Memory B cell (primary cell): Measurements from ENCODE around the gene FJX1.

Experiments
- ATAC-seq: fragments of 150-1000 bp; cut with Tn5 transposase; 2 replicates; pipeline ENCODE4 v1.10.0; 2021; ENCODE audit warnings: low read depth, mild to moderate bottlenecking, moderate library complexity
- DNase-seq, 2 donors: peaks; one replicate each; pipeline ENCODE4 v3.0.0; 2022; ENCODE audit warnings: low spot score in 2 of 2
- H3K27ac Mint-ChIP-seq: one replicate; pipeline ENCODE4 v1.8.0; 2022; ENCODE audit warnings: mild to moderate bottlenecking, moderate library complexity, mixed read lengths
- H3K27me3 Mint-ChIP-seq: one replicate; pipeline ENCODE4 v1.8.0; 2022; ENCODE audit warnings: mixed read lengths
- H3K36me3 Mint-ChIP-seq: one replicate; pipeline ENCODE4 v1.8.0; 2022; ENCODE audit warnings: mild to moderate bottlenecking, mixed read lengths
- H3K4me1 Mint-ChIP-seq: one replicate; pipeline ENCODE4 v1.8.0; 2022; ENCODE audit warnings: mixed read lengths
- H3K4me3 Mint-ChIP-seq: one replicate; pipeline ENCODE4 v1.8.0; 2022; ENCODE audit warnings: mild to moderate bottlenecking, moderate library complexity, mixed read lengths
- H3K9me3 Mint-ChIP-seq: one replicate; pipeline ENCODE4 v1.8.0; 2022; ENCODE audit warnings: mixed read lengths

FJX1 gene

GRCh38 chr11:35617687-35618496, at the start of gene FJX1:
Gene FJX1 (plus strand): TSS chr11:35618460. CDS start chr11:35618637, 177 bp downstream.
- Mint-ChIP-seq H3K27me3 (peaks cover 11% of the 10 kb centered on the region), H3K9me3 (no peaks in the 10 kb centered on the region), H3K27ac (no peak within 1 kb of the TSS), H3K36me3 (no peaks in the 10 kb centered on the region), H3K4me1 (peaks cover 3% of the 10 kb centered on the region), H3K4me3 (peak within 1 kb of the TSS; percentile 83)
- DNase-seq (peak in 1 of 2 donors; percentile 14), ATAC-seq (peak; percentile 21)

- peaks cover 10% of the 10 kb centered on the region for H3K9me3 Mint-ChIP-seq
- peaks cover 3% of the 10 kb centered on the region for H3K36me3 Mint-ChIP-seq
- ATAC-seq = no peak
Measured at GRCh38 chr11:35571696-35572095, 46.6 kb upstream of the FJX1 start.

GRCh38 chr11:35579557-35580396, 38.5 kb upstream of the FJX1 start:
- H3K4me3 Mint-ChIP-seq = no peak overlapping the region
- no peak for ATAC-seq
- H3K27me3 Mint-ChIP-seq = peaks cover 15% of the 10 kb centered on the region
- H3K4me1 Mint-ChIP-seq = no peaks in the 10 kb centered on the region
- DNase-seq = no peak
- H3K36me3 Mint-ChIP-seq = no peaks in the 10 kb centered on the region
- no peaks in the 10 kb centered on the region for H3K9me3 Mint-ChIP-seq
- no peak overlapping the region for H3K27ac Mint-ChIP-seq

More at GRCh38 chr11:35571696-35572095, 46.6 kb upstream of the FJX1 start:
- no peak for DNase-seq
- H3K27ac Mint-ChIP-seq = no peak overlapping the region
- no peaks in the 10 kb centered on the region for H3K4me1 Mint-ChIP-seq
- H3K27me3 Mint-ChIP-seq = peaks cover 4% of the 10 kb centered on the region
- no peak overlapping the region for H3K4me3 Mint-ChIP-seq

DNA sequence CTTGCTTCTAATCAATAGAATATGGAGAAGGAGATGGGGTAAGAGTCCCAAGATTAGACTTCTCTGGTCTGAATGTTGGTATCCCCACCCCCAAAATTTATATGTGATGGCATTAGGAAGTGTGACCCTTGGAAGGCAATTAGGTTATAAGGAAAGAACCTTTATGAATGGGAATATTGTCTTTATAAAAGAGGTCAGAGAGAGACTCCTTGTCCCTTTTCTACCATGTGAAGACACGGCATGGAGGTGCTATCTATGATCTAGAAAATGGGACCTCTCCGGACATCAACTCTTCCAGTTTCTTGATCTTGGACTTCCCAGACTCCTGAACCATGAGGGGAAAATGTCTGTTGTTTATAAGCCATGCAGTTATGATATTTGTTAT, 37.9 kb upstream of the FJX1 start:
- Mint-ChIP-seq H3K4me1 (no peaks in the 10 kb centered on the region), H3K36me3 (no peaks in the 10 kb centered on the region), H3K9me3 (no peaks in the 10 kb centered on the region), H3K4me3 (no peak overlapping the region), H3K27me3 (peaks cover 15% of the 10 kb centered on the region), H3K27ac (no peak overlapping the region)
- ATAC-seq (no peak), DNase-seq (no peak)

DNA sequence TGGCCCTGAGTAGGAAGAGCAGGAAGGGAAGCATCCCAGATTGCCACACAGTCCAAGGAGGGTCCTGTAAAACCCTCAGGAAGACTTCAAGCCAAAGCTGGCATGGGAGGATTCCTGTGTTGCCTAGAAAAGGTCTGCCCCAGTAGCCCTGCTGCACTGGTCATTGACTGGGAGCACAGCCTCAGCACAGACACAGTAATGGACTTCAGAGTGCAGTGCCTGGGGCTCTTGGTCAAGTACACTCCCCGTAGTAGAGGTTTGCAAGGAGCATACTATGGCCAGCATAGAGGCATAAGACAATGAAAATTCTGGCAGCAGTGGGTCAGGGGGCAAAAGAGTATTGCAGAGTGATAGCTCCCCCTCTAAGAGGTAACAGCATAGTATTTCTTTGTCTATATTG, 36.2 kb upstream of the FJX1 start:
- Mint-ChIP-seq H3K27ac (no peak overlapping the region), H3K4me1 (no peaks in the 10 kb centered on the region), H3K9me3 (no peaks in the 10 kb centered on the region), H3K36me3 (no peaks in the 10 kb centered on the region), H3K4me3 (no peak overlapping the region), H3K27me3 (peaks cover 15% of the 10 kb centered on the region)
- no peak for DNase-seq
- ATAC-seq = no peak

- no peak for DNase-seq
- Mint-ChIP-seq H3K36me3 (no peaks in the 10 kb centered on the region), H3K9me3 (no peaks in the 10 kb centered on the region), H3K27ac (no peak overlapping the region), H3K4me1 (no peaks in the 10 kb centered on the region), H3K27me3 (peaks cover 15% of the 10 kb centered on the region), H3K4me3 (no peak overlapping the region)
- no peak for ATAC-seq
Measured at GRCh38 chr11:35583126-35583525, 35.1 kb upstream of the FJX1 start.

DNA sequence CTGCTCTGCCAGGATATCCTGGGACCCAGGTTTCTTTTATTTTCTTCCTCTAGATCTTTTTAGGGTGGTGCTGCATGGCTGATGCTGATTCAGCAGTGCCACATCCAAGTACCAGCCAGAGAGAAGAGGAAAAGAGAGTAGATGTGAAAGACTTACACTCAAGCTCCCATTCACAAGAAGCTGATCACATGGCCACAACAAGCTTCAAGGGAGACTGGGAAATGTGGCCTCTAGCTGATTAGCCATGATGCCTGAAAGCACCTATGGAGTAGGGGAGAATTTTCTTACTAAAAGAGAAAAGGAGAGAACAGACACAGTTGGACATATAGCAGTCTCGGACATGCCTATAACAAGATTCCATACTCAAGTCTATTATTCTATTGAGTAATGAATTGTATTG, 34.4 kb upstream of the FJX1 start:
- no peaks in the 10 kb centered on the region for H3K9me3 Mint-ChIP-seq
- H3K27ac Mint-ChIP-seq = no peak overlapping the region
- ATAC-seq (no peak), DNase-seq (no peak)
- H3K36me3 Mint-ChIP-seq = no peaks in the 10 kb centered on the region
- no peak overlapping the region for H3K4me3 Mint-ChIP-seq
- peaks cover 15% of the 10 kb centered on the region for H3K27me3 Mint-ChIP-seq
- H3K4me1 Mint-ChIP-seq = no peaks in the 10 kb centered on the region

GRCh38 chr11:35584321-35584720, 33.9 kb upstream of the FJX1 start:
- Mint-ChIP-seq H3K9me3 (no peaks in the 10 kb centered on the region), H3K36me3 (no peaks in the 10 kb centered on the region), H3K4me1 (no peaks in the 10 kb centered on the region), H3K4me3 (no peak overlapping the region), H3K27me3 (peaks cover 17% of the 10 kb centered on the region), H3K27ac (no peak overlapping the region)
- ATAC-seq = no peak
- DNase-seq = no peak

DNA sequence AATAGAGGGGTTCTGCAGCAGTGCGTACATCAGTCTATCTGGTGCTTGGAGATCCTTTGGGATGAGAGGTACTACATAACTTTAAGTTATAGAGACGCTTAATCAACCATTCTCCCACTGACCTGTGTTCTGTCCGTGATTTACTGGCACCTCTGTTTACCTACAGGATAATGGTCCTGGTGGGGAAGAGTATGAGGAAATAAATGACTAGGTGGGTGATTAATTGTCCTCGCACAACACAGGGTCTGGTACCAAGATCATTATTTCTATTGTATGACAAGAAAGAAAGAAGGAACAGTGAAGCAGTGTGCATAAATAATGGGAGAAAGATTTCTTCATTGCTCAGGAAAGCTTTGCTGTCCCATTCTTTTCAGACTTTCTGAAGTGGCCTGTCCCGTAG, 32.8 kb upstream of the FJX1 start:
- H3K4me1 Mint-ChIP-seq = no peaks in the 10 kb centered on the region
- no peak overlapping the region for H3K27ac Mint-ChIP-seq
- DNase-seq = no peak
- H3K4me3 Mint-ChIP-seq = no peak overlapping the region
- peaks cover 17% of the 10 kb centered on the region for H3K27me3 Mint-ChIP-seq
- no peaks in the 10 kb centered on the region for H3K9me3 Mint-ChIP-seq
- no peak for ATAC-seq
- H3K36me3 Mint-ChIP-seq = no peaks in the 10 kb centered on the region

DNA sequence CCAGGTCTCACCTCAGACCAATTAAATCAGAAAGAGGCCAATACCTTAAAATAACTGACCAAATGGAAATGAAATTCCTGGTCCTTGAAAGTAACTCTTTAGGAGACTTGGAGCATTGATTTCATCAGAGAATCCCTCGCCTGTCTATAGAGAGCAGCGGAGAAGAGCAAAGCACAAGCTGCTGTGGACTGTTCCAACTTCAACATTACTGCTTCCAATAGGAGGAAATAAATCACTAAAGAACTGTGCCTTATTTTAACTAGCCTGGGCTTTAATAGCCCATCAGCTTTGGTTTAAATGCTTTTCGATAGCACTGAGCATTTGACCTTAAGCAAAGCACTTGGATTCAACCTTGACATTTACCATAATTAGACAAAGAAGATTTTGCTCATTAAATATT, 32.0 kb upstream of the FJX1 start:
- ATAC-seq = no peak
- no peak for DNase-seq
- no peaks in the 10 kb centered on the region for H3K9me3 Mint-ChIP-seq
- no peak overlapping the region for H3K27ac Mint-ChIP-seq
- no peaks in the 10 kb centered on the region for H3K4me1 Mint-ChIP-seq
- H3K4me3 Mint-ChIP-seq = no peak overlapping the region
- peaks cover 18% of the 10 kb centered on the region for H3K27me3 Mint-ChIP-seq
- H3K36me3 Mint-ChIP-seq = no peaks in the 10 kb centered on the region

DNA sequence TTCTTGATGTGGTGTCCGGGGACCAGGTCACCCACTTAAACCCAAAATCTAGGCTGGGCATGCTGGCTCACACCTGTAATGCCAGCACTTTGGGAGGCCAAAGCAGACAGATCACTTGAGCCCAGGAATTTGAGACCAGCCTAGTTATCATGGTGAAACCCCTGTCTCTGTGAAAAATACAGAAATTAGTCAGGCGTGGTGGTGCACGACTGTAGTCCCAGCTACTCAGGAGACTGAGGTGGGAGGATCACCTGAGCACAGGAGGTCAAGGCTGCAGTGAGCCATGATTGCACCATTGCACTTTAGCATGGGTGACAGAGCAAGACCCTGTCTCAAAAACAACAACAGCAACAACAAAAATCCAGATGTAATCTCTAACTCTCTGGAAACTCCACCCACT, 30.3 kb upstream of the FJX1 start:
- no peaks in the 10 kb centered on the region for H3K4me1 Mint-ChIP-seq
- H3K27ac Mint-ChIP-seq = no peak overlapping the region
- H3K4me3 Mint-ChIP-seq = no peak overlapping the region
- H3K36me3 Mint-ChIP-seq = no peaks in the 10 kb centered on the region
- peaks cover 13% of the 10 kb centered on the region for H3K27me3 Mint-ChIP-seq
- no peaks in the 10 kb centered on the region for H3K9me3 Mint-ChIP-seq
- ATAC-seq (no peak), DNase-seq (no peak)

DNA sequence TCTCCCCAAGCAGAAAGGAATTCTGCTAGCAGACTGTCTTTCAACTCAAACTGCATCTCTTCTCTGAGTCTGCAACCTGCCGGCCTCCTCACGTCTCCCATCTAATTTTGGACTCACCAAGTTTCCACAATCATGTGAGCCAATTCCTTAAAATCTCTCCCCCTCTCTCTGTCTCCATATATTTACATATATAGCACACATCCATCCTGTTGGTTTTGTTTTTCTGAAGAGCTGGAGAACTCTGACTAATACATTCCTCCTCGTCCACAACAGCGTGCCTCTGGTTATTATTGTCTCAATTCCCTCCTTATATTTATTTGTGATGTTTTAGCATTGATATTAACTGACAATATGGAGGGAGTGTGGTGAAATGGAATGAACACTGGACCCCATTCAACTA, 29.6 kb upstream of the FJX1 start:
- Mint-ChIP-seq H3K36me3 (no peaks in the 10 kb centered on the region), H3K4me1 (no peaks in the 10 kb centered on the region), H3K4me3 (no peak overlapping the region), H3K27me3 (peaks cover 12% of the 10 kb centered on the region), H3K27ac (no peak overlapping the region), H3K9me3 (no peaks in the 10 kb centered on the region)
- DNase-seq (no peak), ATAC-seq (no peak)

DNA sequence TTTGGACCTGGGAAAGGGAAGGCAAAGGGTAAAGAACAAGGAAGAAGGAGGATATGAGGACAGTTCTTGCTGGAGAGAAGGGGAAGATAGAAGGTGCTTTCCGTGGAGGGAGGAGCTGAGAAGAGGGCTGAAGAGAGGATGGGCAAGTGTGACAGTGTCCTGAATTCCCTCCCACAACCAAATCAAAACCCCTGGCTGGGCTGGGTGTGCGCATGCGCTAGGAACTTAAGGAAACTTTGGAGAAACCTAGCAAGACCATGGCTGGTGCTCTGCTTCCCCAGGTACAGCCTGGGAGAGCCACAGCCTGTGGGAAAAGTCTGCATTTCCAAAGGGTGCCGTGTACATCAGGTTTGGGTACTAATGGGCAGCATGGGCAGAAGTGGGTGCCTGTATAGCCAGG, 29.0 kb upstream of the FJX1 start:
- ATAC-seq = no peak
- no peaks in the 10 kb centered on the region for H3K4me1 Mint-ChIP-seq
- H3K27me3 Mint-ChIP-seq = peaks cover 11% of the 10 kb centered on the region
- no peaks in the 10 kb centered on the region for H3K36me3 Mint-ChIP-seq
- no peak overlapping the region for H3K4me3 Mint-ChIP-seq
- H3K27ac Mint-ChIP-seq = no peak overlapping the region
- H3K9me3 Mint-ChIP-seq = no peaks in the 10 kb centered on the region
- DNase-seq = no peak

- Mint-ChIP-seq H3K9me3 (no peaks in the 10 kb centered on the region), H3K4me1 (no peaks in the 10 kb centered on the region), H3K4me3 (no peak overlapping the region), H3K27ac (no peak overlapping the region), H3K27me3 (peaks cover 10% of the 10 kb centered on the region), H3K36me3 (no peaks in the 10 kb centered on the region)
- DNase-seq = no peak
- ATAC-seq = no peak
Measured at GRCh38 chr11:35590412-35590811, 27.8 kb upstream of the FJX1 start.
